ENCODE data around the gene IDH2.

IDH2 gene

GRCh38 chr15:90065682-90066049 lies 36.6 kb downstream of the IDH2 start:
- TF ChIP-seq CTCF (IDR thresholded peaks at IDR 0.05): no peak

- TF ChIP-seq CTCF (IDR thresholded peaks at IDR 0.05): no peak
Measured at GRCh38 chr15:90064911-90065681, 37.2 kb downstream of the IDH2 start.

GRCh38 chr15:90063770-90064247 lies 38.5 kb downstream of the IDH2 start:
- TF ChIP-seq CTCF (IDR thresholded peaks at IDR 0.05): no peak

GRCh38 chr15:90062973-90063769 lies 39.1 kb downstream of the IDH2 start:
- TF ChIP-seq CTCF (IDR thresholded peaks at IDR 0.05): no peak

GRCh38 chr15:90062462-90062932 lies 39.8 kb downstream of the IDH2 start:
- TF ChIP-seq CTCF (IDR thresholded peaks at IDR 0.05): no peak

GRCh38 chr15:90062023-90062442 lies 40.2 kb downstream of the IDH2 start:
- no peak for TF ChIP-seq CTCF (IDR thresholded peaks at IDR 0.05)

- TF ChIP-seq CTCF (IDR thresholded peaks at IDR 0.05): no peak
Measured at GRCh38 chr15:90060797-90061196, 41.5 kb downstream of the IDH2 start.
